SK-N-SH treated with all-trans-retinoic acid at 6 μM for 48 hours (cell line): Measurements from ENCODE around the gene ABCC4.

Experiments
- ATAC-seq: fragments of 200-7000 bp; cut with Tn5 transposase; 3 replicates; pipeline ENCODE4 v1.9.1; 2020; ENCODE audit warnings: mild to moderate bottlenecking, moderate library complexity
- ARNTL ChIP-seq: fragments of 450-650 bp; formaldehyde crosslinking; IDR thresholded peaks from 2 replicates; pipeline ENCODE4 v1.5.0; 2020; ENCODE audit warnings: low read depth, mild to moderate bottlenecking, moderate library complexity, borderline replicate concordance
- BACH2 ChIP-seq: fragments of 250-450 bp; sonication (Bioruptor Pico); IDR thresholded peaks from 2 replicates; pipeline ENCODE4 v1.9.0; 2021; ENCODE audit warnings: mild to moderate bottlenecking, borderline replicate concordance
- CREB5 ChIP-seq: fragments of 250-450 bp; sonication (Bioruptor Pico); IDR thresholded peaks from 2 replicates; pipeline ENCODE4 v1.5.1; 2020; ENCODE audit warnings: low read depth, mild to moderate bottlenecking, moderate library complexity
- CSDC2 ChIP-seq: fragments of 250-450 bp; sonication (Bioruptor Pico); IDR thresholded peaks from 2 replicates; pipeline ENCODE4 v1.5.0; 2020; ENCODE audit warnings: mild to moderate bottlenecking, moderate library complexity
- ESRRG ChIP-seq: fragments of 250-450 bp; sonication (Bioruptor Pico); IDR thresholded peaks from 2 replicates; pipeline ENCODE4 v1.6.1; 2021; ENCODE audit warnings: mild to moderate bottlenecking
- GLIS3 ChIP-seq: fragments of 250-450 bp; sonication (Bioruptor Pico); IDR thresholded peaks from 2 replicates; pipeline ENCODE4 v1.5.0; 2020; ENCODE audit warnings: mild to moderate bottlenecking, moderate library complexity
- ISL1 ChIP-seq: fragments of 250-450 bp; sonication (Bioruptor Pico); IDR thresholded peaks from 2 replicates; pipeline ENCODE4 v2.1.2; 2022; ENCODE audit warnings: mild to moderate bottlenecking, moderate library complexity
- PATZ1 ChIP-seq: fragments of 250-450 bp; sonication (Bioruptor Pico); IDR thresholded peaks from 2 replicates; pipeline ENCODE4 v1.8.0; 2020; ENCODE audit warnings: mild to moderate bottlenecking, moderate library complexity, borderline replicate concordance
- PPARA ChIP-seq: fragments of 250-450 bp; sonication (Bioruptor Pico); IDR thresholded peaks from 2 replicates; pipeline ENCODE4 v1.5.0; 2020; ENCODE audit warnings: mild to moderate bottlenecking, borderline replicate concordance
- RARB ChIP-seq: fragments of 250-450 bp; sonication (Bioruptor Pico); IDR thresholded peaks from 2 replicates; pipeline ENCODE4 v1.8.0; 2021; ENCODE audit warnings: mild to moderate bottlenecking, moderate library complexity
- SNAI2 ChIP-seq: fragments of 250-450 bp; sonication (Bioruptor Pico); IDR thresholded peaks from 2 replicates; pipeline ENCODE4 v1.5.0; 2020; ENCODE audit warnings: mild to moderate bottlenecking, moderate library complexity
- TCF4 ChIP-seq: fragments of 250-450 bp; sonication (Bioruptor Pico); IDR thresholded peaks from 2 replicates; pipeline ENCODE4 v1.8.0; 2021; ENCODE audit warnings: mild to moderate bottlenecking, moderate library complexity, borderline replicate concordance
- TOX ChIP-seq: fragments of 250-450 bp; sonication (Bioruptor Pico); IDR thresholded peaks from 2 replicates; pipeline ENCODE4 v1.8.0; 2021; ENCODE audit warnings: mild to moderate bottlenecking, moderate library complexity, borderline replicate concordance
- TSHZ2 ChIP-seq: fragments of 250-450 bp; sonication (Bioruptor Pico); IDR thresholded peaks from 2 replicates; pipeline ENCODE4 v1.5.0; 2020; ENCODE audit warnings: mild to moderate bottlenecking, moderate library complexity
- ZC3H10 ChIP-seq: fragments of 250-450 bp; sonication (Bioruptor Pico); IDR thresholded peaks from 2 replicates; pipeline ENCODE4 v1.5.1; 2021; ENCODE audit warnings: mild to moderate bottlenecking, moderate library complexity
- ZFP3 ChIP-seq: fragments of 250-450 bp; sonication (Bioruptor Pico); IDR thresholded peaks from 2 replicates; pipeline ENCODE4 v1.5.0; 2020; ENCODE audit warnings: mild to moderate bottlenecking, moderate library complexity
- ZFP30 ChIP-seq: fragments of 450-650 bp; formaldehyde crosslinking; IDR thresholded peaks from 2 replicates; pipeline ENCODE4 v1.5.0; 2022; ENCODE audit warnings: mild to moderate bottlenecking, moderate library complexity
- ZNF565 ChIP-seq: fragments of 450-650 bp; formaldehyde crosslinking; conservative IDR thresholded peaks from 2 replicates; pipeline ENCODE4 v1.5.0; 2020; ENCODE audit warnings: low read depth, mild to moderate bottlenecking, moderate library complexity
- ZNF70 ChIP-seq: fragments of 450-650 bp; formaldehyde crosslinking; IDR thresholded peaks from 2 replicates; pipeline ENCODE4 v1.5.0; 2020; ENCODE audit warnings: mild to moderate bottlenecking, moderate library complexity
- ZNF8 ChIP-seq: fragments of 450-650 bp; formaldehyde crosslinking; IDR thresholded peaks from 2 replicates; pipeline ENCODE4 v1.5.0; 2020; ENCODE audit warnings: mild to moderate bottlenecking, moderate library complexity
- TF ChIP-seq, protein P1 (sequence below): fragments of 250-450 bp; sonication (Bioruptor Pico); IDR thresholded peaks from 2 replicates; pipeline ENCODE4 v1.8.0; 2021; ENCODE audit warnings: low read depth, mild to moderate bottlenecking, moderate library complexity, borderline replicate concordance

Gene ABCC4

GRCh38 chr13:95197548-95197947 is 103.7 kb downstream of the ABCC4 start:
- ATAC-seq = no peak
- TF ChIP-seq PATZ1 (CRISPR knock-in tag) (no peak), ZFP3 (CRISPR knock-in tag) (no peak), ZFP30 (CRISPR knock-in tag) (no peak), GLIS3 (CRISPR knock-in tag) (no peak), TSHZ2 (no peak), ISL1 (no peak), ZNF8 (no peak), TCF4 (CRISPR knock-in tag) (no peak)

GRCh38 chr13:95195146-95195545 is 106.1 kb downstream of the ABCC4 start:
- ATAC-seq = no peak
- TF ChIP-seq SNAI2 (CRISPR knock-in tag) (no peak), BACH2 (CRISPR knock-in tag) (no peak), TOX (CRISPR knock-in tag) (no peak), CREB5 (CRISPR knock-in tag) (no peak), ZNF565 (CRISPR knock-in tag) (no peak), ARNTL (no peak), TSHZ2 (no peak), ZC3H10 (CRISPR knock-in tag) (no peak), PPARA (CRISPR knock-in tag) (no peak), GLIS3 (CRISPR knock-in tag) (no peak), RARB (no peak), ZNF70 (CRISPR knock-in tag) (no peak), CSDC2 (CRISPR knock-in tag) (no peak)
- TF ChIP-seq, protein P1, sequence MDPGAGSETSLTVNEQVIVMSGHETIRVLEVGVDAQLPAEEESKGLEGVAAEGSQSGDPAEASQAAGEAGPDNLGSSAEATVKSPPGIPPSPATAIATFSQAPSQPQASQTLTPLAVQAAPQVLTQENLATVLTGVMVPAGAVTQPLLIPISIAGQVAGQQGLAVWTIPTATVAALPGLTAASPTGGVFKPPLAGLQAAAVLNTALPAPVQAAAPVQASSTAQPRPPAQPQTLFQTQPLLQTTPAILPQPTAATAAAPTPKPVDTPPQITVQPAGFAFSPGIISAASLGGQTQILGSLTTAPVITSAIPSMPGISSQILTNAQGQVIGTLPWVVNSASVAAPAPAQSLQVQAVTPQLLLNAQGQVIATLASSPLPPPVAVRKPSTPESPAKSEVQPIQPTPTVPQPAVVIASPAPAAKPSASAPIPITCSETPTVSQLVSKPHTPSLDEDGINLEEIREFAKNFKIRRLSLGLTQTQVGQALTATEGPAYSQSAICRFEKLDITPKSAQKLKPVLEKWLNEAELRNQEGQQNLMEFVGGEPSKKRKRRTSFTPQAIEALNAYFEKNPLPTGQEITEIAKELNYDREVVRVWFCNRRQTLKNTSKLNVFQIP = no peak

- ATAC-seq = no peak
- no peak for TF ChIP-seq ESRRG (CRISPR knock-in tag)
- TF ChIP-seq ZNF565 (CRISPR knock-in tag) = no peak
- TF ChIP-seq, protein P1 = no peak
- no peak for TF ChIP-seq TCF4 (CRISPR knock-in tag)
- no peak for TF ChIP-seq SNAI2 (CRISPR knock-in tag)
- TF ChIP-seq ZNF70 (CRISPR knock-in tag) = no peak
Measured at GRCh38 chr13:95193509-95194230, 107.6 kb downstream of the ABCC4 start.
